Skin of body (tissue), 2 donors: Measurements from ENCODE around the gene APOL2. TPM values are rescaled to one million over a fixed set of nuclear protein-coding genes. Genes with fewer than 3 reads are reported as not detected.
"Not testable (repeated sequence)": the region's sequence is repeated elsewhere in the genome, so short reads cannot be mapped to it uniquely, and the experiment has no call there.

ENCODE experiments used
- DNase-seq: peaks from one replicate; lab custom pipeline; 2025; lab: John Stamatoyannopoulos, UW
- total RNA-seq: library from RNA; depleted of rRNA; stranded (reverse); fragments of >200 nt; gene quantifications from one replicate; pipeline ENCODE4 v1.2.3, GENCODE V29; 2014

Gene APOL2
- total RNA-seq, 1 donor from 2014 or later = 21.6 TPM

GRCh38 chr22:36201025-36201424, 38.3 kb downstream of the APOL2 start:
- DNase-seq = not testable (repeated sequence)

- DNase-seq = no peak
These were observed 40.3 kb downstream of the APOL2 start for GRCh38 chr22:36199001-36199551.

DNA sequence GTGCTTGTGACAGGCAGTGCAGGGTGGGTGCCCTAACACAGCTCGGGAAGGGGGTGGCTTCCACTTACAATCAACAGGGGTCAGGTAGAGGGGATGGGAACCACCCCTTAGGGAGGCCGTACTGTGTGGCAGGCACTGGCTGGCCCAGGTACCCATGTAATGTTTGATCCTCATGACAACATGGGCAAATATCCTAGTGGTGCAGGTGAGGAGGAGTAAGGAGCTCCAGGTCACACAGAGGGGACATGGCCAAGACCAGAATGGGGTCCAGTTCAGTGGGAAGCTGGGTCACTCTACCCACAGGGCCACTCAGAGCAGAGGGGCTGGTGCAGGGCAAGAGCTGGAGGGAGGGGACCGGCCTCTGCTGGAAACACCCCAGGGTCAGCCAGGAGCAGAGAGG, 40.8 kb downstream of the APOL2 start:
- DNase-seq = no peak

DNA sequence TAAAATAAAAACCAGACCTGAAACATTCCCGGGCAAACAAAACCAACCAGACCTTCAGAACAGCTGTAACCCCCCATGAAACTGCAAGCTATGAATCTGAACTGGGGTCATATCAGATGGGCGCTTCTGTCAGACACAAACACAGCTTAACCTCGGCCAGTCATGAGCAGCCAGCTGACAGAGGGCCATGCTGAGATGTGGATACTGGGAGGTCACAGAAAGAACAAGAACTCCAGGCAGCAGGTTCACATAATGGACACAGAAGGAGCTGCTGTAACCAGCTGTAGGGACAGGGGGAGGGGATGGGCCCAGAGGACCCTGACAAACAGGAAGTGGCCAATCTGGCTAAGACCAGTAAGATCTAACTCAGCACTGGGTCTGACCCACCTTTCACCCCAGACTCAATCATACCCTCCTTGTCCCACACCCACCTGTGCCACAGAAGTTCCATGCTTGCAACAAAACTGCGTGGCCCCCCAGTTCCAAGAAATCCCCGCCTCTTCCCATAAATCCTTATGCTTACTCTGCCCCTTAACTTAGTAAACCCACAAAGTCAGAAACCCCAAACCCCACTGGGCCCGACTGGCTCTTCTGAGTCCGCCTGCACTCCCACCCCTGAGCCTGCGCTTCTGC, 41.7 kb downstream of the APOL2 start:
- DNase-seq = peak; percentile 28

GRCh38 chr22:36197065-36197440, 42.3 kb downstream of the APOL2 start:
- peak; percentile 37 for DNase-seq

DNA sequence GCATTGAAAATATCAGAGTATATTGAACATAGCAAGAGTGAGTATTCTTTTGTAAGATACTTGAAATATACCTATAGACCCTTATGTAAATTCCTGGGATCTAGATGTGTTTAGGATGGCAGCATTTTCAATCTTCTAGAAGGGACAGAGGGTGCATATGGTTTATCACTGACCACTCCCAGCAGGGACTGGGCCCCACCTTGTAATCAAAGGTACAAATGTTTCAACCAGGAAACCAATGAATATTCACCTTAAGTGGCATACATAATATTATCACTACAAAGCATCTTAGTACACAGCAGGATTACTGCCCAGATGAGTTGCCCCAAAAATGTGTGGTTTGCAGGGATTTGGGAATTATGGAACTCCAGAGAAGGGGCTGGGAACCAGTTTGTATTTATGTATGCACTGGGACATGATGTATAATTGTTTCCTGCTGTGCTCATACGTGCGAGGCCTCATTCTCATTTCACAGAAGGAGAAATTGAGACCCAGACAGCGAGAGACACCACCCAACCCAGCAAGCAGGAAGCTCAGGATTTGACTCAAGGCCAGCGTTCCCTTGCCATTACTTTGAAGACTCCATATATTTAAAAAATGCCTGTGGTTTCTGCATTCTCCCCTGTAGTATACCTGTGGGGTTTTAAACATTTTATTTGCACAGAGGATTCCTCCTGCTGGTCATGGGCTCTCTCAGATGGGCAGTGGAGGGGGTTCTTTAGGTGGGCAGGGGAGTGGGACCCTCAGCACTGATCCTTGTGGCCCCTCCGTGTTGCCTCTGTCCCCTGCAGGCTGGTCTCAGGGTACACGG, 42.9 kb downstream of the APOL2 start:
- DNase-seq = no peak

- no peak for DNase-seq
These were observed 44.4 kb downstream of the APOL2 start for GRCh38 chr22:36194971-36195370.

- DNase-seq = no peak
These were observed 44.9 kb downstream of the APOL2 start for GRCh38 chr22:36194385-36194784.

- DNase-seq = no peak
These were observed 45.8 kb downstream of the APOL2 start for GRCh38 chr22:36193577-36193976.

DNA sequence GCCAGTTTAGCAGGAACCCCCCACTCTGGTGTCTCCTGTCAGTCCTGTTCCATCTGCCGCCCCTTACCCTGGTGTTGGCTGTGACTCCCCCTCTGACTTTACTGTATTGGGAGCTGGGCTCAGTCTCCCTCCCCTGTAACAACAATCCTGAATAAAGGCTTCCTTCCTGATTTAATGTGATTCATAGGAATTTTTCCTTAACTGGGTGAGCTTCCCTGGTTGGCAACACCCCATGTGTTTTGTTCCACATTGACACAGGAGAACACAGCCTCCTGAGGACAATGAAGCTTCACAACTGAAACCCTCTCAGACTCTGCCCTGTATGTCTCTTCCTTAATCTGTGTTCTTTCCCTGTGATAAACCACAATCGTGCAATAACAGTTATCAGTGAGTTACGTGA, 46.2 kb downstream of the APOL2 start:
- no peak for DNase-seq

- DNase-seq = no peak
These were observed 46.8 kb downstream of the APOL2 start for GRCh38 chr22:36192542-36192941.

DNA sequence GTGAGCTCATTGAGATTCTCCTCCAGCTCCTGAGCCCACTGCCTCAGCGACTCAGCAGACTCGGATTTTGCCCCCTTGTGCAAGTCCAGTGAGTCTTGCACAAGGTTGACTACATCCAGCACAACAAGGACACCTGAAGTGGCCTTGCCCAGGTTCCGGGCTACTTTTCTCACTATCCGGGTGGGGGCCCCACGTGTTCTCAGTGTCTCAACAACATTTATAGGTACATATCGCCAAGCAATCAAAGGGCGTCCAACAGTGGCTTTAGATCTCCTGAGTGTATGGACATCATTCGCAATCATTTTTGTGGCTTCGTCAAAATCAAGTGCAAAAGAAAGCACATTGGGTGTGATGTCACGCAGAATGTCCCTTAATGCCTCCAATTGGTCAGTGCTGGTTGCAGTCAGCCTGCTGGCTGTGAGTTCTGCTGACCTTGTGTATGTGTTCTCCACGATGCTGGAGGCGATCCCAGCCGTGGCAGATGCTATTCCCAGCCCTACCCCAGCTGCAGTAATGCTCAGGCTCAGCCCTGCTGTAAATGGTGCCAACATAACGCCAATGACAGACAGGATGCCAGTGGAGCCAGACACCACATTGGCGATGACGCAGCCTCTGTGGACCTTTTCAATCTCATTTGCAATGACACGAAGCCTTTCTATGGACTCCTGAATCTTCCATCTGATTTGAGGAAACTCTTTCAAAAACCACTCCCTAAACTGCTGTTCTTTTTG, 48.1 kb downstream of the APOL2 start:
- no peak for DNase-seq

- not testable (repeated sequence) for DNase-seq
These were observed 51.5 kb downstream of the APOL2 start for GRCh38 chr22:36187862-36188261.

DNA sequence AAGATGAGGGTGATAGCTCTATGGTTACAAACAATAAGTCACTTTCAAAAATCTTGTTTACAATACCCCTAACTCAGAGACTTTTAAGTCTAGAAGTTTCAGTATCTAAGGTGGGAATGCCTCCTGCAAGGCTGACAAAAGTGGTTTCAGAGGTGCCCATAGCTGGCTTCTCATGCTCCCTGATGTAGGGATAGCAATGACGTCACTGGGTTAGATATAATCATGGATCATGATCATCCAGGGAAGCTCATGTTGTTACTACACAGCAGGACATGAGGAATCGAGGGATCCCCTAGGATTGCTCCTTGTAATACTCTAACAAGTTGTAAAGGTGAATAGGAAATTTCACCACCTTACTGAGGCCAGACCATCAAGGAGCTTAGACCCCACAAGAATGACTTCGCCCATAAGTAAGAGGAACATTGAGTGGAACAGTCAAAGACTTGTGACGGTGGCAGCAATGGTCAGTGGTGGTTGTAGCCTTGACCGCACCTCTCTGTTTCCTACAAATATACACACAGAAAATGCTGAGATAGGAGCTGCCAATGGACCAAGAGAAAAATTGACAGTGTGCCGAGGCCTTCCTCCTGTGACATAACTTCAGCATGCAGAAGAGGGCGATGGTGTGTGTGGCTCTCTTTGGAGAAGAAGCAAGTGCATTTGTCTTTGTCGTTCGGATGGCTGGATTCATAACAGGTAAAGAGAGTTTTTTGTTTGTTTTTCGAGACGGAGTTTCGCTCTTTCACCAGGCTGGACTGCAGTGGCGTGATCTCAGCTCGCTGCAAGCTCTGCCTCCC, 53.3 kb downstream of the APOL2 start:
- DNase-seq = no peak

DNA sequence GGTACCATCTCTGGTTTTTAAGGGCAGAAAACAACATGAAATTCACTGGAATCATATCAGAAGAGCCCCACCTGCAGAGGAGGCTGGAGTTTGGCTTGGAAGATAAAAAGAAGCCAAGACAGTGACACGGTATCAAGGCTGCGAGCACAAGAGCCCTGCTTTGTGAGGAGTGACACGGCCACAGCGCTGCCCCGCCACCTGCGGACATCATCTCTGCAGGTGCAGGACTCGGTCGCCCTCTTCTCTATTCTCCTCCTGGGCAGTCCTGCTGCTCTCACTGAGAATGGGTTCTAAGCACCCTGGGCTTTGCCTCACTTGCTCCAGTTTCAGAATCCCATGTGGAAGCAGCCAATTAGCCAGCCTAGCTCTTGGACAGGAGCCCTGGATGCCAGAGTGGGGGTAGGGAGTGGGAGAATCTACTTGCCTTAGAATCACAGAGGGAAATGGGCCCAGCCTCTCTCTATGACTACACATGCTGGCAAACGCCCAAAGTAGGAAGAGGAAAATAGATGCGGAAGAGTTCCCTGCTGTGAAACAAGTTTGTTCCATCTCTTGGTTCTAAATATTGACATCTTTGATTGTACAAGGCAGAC, 54.8 kb downstream of the APOL2 start:
- no peak for DNase-seq

DNA sequence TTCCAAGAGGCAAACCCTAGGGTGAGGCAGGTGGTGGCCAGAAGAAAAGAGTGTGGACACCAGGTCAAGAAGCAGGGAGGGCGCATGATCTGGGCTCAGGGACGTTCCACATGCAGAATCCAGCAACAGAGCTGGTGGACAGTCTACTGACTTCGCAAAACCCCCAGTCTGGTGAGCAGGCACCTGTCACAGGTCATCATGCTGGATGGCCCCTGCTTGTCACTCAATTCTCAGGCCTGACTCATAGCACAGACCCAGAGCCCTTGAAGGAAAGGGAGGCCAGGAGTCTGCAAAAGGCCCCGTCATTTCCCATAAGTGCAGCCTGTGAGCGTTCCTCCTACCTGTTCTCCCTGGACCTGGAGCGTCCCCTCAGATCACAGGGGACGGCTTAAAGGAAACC, 55.9 kb downstream of the APOL2 start:
- no peak for DNase-seq

DNA sequence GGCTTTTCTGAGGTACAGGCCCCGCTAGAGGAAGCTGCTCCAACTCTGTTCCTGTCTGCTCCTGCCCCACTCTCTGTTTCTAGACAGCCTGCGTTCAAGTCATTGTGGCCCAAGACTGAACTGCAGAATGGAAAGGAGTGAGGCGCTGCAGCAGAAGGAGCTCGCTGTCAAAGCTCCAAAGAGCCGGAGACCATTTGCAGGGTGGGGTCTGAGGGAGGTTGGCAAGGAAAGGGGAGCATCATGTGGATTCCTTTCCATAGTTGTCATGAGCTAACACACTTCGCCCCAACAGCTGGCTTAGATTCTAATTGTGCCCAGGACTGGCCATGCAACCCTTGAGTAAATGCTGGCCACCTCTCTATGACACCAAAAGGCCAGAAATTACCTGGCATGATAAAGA, 56.5 kb downstream of the APOL2 start:
- no peak for DNase-seq

DNA sequence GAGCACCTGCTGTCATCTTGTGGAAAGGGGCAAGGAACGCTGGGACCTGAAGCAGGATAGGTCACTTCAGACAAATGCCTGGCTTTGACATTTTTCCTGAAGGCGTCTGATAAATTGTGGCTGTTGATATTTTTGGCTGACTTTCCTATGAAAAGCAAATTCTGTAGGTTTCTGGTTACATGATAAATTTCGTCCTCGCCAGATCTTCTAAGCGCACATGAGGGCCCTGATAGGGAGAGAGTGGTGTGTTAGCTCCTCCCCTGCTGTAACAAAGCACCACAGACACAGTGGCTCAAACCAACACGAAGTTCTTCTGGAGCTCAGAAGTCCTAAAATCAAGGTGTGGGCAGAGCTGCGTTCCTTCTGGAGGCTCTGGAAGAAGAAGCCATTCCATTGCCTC, 57.3 kb downstream of the APOL2 start:
- DNase-seq = no peak

- DNase-seq = no peak
These were observed 58.4 kb downstream of the APOL2 start for GRCh38 chr22:36180928-36181327.

DNA sequence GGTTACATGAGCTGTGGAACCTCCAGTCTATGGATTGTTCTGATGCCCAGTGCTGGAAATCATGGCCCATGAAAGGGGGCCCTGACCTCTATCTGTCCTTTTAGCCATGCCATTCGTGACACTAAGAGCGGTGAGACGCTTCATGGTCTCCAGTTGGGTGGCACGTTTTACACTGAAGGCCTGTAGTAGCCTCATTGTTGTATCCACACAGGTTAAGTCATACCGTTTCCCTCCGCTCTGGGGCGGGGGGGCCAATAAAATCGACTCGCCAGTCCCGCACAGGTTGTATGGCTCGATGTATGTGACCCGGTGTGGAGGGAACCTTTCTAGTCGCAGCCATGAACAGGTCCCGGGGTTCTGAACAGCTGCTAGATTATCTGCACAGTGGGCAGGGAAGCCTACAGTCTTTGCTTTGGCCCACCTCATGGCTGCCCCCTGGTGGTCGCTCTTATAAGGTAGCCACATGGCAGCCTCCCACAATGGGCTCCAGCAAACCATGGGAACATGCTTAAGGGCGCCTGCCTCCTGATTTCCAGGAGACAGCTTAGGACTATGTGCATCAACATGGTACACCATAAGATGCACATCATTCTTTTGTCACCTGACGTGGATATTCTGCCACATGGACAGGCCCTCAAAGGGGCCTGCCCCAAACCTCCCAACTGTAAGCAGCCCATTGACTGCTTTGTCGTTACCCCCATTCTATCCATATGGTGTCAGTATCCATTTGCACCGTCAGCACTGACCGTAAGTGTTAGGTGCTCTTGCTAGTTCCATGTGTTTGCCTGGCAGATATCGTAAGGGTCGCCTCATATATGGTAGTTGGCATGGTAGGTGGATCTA, 59.1 kb downstream of the APOL2 start:
- DNase-seq = no peak
